HEK293 (cell line): Measurements from ENCODE around the gene MAP3K6.

ENCODE experiments used
- CTCF ChIP-seq: fragments of 450-650 bp; formaldehyde crosslinking; IDR thresholded peaks from 2 replicates; pipeline ENCODE4 v1.5.1; 2016; ENCODE audit warnings: missing biosample characterization, missing genetic modification characterization
- GFI1B ChIP-seq: fragments of 450-650 bp; formaldehyde crosslinking; IDR thresholded peaks from 2 replicates; pipeline ENCODE4 v1.5.1; 2016; ENCODE audit warnings: missing biosample characterization, missing genetic modification characterization
- GLI2 ChIP-seq: fragments of 450-650 bp; formaldehyde crosslinking; IDR thresholded peaks from 2 replicates; pipeline ENCODE4; 2017; ENCODE audit warnings: missing biosample characterization, missing genetic modification characterization, low read depth, borderline replicate concordance
- HOXA7 ChIP-seq: sonication (generic); formaldehyde crosslinking; IDR thresholded peaks from 2 replicates; pipeline ENCODE4 v1.8.1; 2022; ENCODE audit warnings: missing genetic modification reagents, borderline replicate concordance
- KLF16 ChIP-seq: fragments of 450-650 bp; formaldehyde crosslinking; IDR thresholded peaks from 2 replicates; pipeline ENCODE4 v1.5.1; 2017; ENCODE audit warnings: missing biosample characterization, missing genetic modification characterization
- MEIS1 ChIP-seq: sonication (generic); formaldehyde crosslinking; IDR thresholded peaks from 2 replicates; pipeline ENCODE4 v1.8.1; 2022; ENCODE audit warnings: missing genetic modification reagents, mild to moderate bottlenecking, borderline replicate concordance
- ZBTB1 ChIP-seq: fragments of 450-650 bp; formaldehyde crosslinking; IDR thresholded peaks from 2 replicates; pipeline ENCODE4 v1.5.1; 2016; ENCODE audit warnings: missing biosample characterization, missing genetic modification characterization
- ZBTB48 ChIP-seq: fragments of 450-650 bp; formaldehyde crosslinking; IDR thresholded peaks from 2 replicates; pipeline ENCODE4 v1.5.1; 2016; ENCODE audit warnings: missing biosample characterization, missing genetic modification characterization
- ZNF10 ChIP-seq: fragments of 450-650 bp; formaldehyde crosslinking; IDR thresholded peaks from 2 replicates; pipeline ENCODE4 v1.5.1; 2017; ENCODE audit warnings: missing biosample characterization, missing genetic modification characterization
- ZNF146 ChIP-seq: fragments of 450-650 bp; formaldehyde crosslinking; IDR thresholded peaks from 2 replicates; pipeline ENCODE4 v1.5.1; 2016; ENCODE audit warnings: missing biosample characterization, missing genetic modification characterization
- ZNF280D ChIP-seq: fragments of 450-650 bp; formaldehyde crosslinking; IDR thresholded peaks from 2 replicates; pipeline ENCODE4 v1.5.1; 2016; ENCODE audit warnings: missing biosample characterization, missing genetic modification characterization
- ZNF341 ChIP-seq: fragments of 450-650 bp; formaldehyde crosslinking; IDR thresholded peaks from 2 replicates; pipeline ENCODE4; 2016; ENCODE audit warnings: low read depth, missing biosample characterization, missing genetic modification characterization
- ZNF362 ChIP-seq: fragments of 450-650 bp; formaldehyde crosslinking; IDR thresholded peaks from 2 replicates; pipeline ENCODE4 v1.5.1; 2016; ENCODE audit warnings: missing biosample characterization, missing genetic modification characterization
- ZNF521 ChIP-seq: fragments of 450-650 bp; formaldehyde crosslinking; IDR thresholded peaks from 2 replicates; pipeline ENCODE4 v1.5.1; 2017; ENCODE audit warnings: missing biosample characterization, mild to moderate bottlenecking, missing genetic modification characterization
- ZNF560 ChIP-seq: fragments of 450-650 bp; formaldehyde crosslinking; IDR thresholded peaks from 2 replicates; pipeline ENCODE4 v1.5.1; 2017; ENCODE audit warnings: missing biosample characterization, missing genetic modification characterization, borderline replicate concordance
- ZNF580 ChIP-seq: fragments of 450-650 bp; formaldehyde crosslinking; IDR thresholded peaks from 2 replicates; pipeline ENCODE4 v1.5.1; 2016; ENCODE audit warnings: missing biosample characterization, missing genetic modification characterization
- ZNF658 ChIP-seq: fragments of 450-650 bp; formaldehyde crosslinking; IDR thresholded peaks from 2 replicates; pipeline ENCODE4; 2016; ENCODE audit warnings: missing biosample characterization, missing genetic modification characterization
- ZXDB ChIP-seq: fragments of 450-650 bp; formaldehyde crosslinking; IDR thresholded peaks from 2 replicates; pipeline ENCODE4 v1.5.1; 2016; ENCODE audit warnings: missing biosample characterization, missing genetic modification characterization
- TF ChIP-seq, protein P1 (sequence below): fragments of 450-650 bp; formaldehyde crosslinking; IDR thresholded peaks from 2 replicates; pipeline ENCODE4 v1.5.1; 2016; ENCODE audit warnings: missing biosample characterization, missing genetic modification characterization, borderline replicate concordance
- TF ChIP-seq, protein P2 (sequence below): fragments of 450-650 bp; formaldehyde crosslinking; IDR thresholded peaks from 2 replicates; pipeline ENCODE4 v1.5.1; 2016; ENCODE audit warnings: missing biosample characterization, missing genetic modification characterization
- TF ChIP-seq, protein P3 (sequence below): fragments of 450-650 bp; formaldehyde crosslinking; IDR thresholded peaks from 2 replicates; pipeline ENCODE4 v1.5.1; 2017; ENCODE audit warnings: missing biosample characterization, missing genetic modification characterization
- TF ChIP-seq, protein P4 (sequence below): fragments of 450-650 bp; formaldehyde crosslinking; IDR thresholded peaks from 2 replicates; pipeline ENCODE4 v1.5.1; 2016; ENCODE audit warnings: missing biosample characterization, missing genetic modification characterization

MAP3K6 gene

GRCh38 chr1:27348861-27349783, 17.6 kb downstream of the MAP3K6 start (continued):
- no peak for TF ChIP-seq GLI2 (tag by site-specific recombination)
- no peak for TF ChIP-seq HOXA7
- TF ChIP-seq CTCF, result no peak
- no peak for TF ChIP-seq ZNF560 (tag by site-specific recombination)
- TF ChIP-seq MEIS1, result no peak
- TF ChIP-seq, protein P1, sequence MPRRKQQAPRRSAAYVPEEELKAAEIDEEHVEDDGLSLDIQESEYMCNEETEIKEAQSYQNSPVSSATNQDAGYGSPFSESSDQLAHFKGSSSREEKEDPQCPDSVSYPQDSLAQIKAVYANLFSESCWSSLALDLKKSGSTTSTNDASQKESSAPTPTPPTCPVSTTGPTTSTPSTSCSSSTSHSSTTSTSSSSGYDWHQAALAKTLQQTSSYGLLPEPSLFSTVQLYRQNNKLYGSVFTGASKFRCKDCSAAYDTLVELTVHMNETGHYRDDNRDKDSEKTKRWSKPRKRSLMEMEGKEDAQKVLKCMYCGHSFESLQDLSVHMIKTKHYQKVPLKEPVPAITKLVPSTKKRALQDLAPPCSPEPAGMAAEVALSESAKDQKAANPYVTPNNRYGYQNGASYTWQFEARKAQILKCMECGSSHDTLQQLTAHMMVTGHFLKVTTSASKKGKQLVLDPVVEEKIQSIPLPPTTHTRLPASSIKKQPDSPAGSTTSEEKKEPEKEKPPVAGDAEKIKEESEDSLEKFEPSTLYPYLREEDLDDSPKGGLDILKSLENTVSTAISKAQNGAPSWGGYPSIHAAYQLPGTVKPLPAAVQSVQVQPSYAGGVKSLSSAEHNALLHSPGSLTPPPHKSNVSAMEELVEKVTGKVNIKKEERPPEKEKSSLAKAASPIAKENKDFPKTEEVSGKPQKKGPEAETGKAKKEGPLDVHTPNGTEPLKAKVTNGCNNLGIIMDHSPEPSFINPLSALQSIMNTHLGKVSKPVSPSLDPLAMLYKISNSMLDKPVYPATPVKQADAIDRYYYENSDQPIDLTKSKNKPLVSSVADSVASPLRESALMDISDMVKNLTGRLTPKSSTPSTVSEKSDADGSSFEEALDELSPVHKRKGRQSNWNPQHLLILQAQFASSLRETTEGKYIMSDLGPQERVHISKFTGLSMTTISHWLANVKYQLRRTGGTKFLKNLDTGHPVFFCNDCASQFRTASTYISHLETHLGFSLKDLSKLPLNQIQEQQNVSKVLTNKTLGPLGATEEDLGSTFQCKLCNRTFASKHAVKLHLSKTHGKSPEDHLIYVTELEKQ (tag by site-specific recombination), result no peak
- TF ChIP-seq, protein P2, sequence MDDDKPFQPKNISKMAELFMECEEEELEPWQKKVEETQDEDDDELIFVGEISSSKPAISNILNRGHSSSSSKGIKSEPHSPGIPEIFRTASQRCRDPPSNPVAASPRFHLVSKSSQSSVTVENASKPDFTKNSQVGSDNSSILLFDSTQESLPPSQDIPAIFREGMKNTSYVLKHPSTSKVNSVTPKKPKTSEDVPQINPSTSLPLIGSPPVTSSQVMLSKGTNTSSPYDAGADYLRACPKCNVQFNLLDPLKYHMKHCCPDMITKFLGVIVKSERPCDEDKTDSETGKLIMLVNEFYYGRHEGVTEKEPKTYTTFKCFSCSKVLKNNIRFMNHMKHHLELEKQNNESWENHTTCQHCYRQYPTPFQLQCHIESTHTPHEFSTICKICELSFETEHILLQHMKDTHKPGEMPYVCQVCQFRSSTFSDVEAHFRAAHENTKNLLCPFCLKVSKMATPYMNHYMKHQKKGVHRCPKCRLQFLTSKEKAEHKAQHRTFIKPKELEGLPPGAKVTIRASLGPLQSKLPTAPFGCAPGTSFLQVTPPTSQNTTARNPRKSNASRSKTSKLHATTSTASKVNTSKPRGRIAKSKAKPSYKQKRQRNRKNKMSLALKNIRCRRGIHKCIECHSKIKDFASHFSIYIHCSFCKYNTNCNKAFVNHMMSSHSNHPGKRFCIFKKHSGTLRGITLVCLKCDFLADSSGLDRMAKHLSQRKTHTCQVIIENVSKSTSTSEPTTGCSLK (tag by site-specific recombination), result no peak
- TF ChIP-seq ZNF10 (tag by site-specific recombination), result no peak
- no peak for TF ChIP-seq ZNF658 (tag by site-specific recombination)
- no peak for TF ChIP-seq ZNF362 (tag by site-specific recombination)
- TF ChIP-seq ZBTB1 (tag by site-specific recombination), result no peak
- TF ChIP-seq, protein P3, sequence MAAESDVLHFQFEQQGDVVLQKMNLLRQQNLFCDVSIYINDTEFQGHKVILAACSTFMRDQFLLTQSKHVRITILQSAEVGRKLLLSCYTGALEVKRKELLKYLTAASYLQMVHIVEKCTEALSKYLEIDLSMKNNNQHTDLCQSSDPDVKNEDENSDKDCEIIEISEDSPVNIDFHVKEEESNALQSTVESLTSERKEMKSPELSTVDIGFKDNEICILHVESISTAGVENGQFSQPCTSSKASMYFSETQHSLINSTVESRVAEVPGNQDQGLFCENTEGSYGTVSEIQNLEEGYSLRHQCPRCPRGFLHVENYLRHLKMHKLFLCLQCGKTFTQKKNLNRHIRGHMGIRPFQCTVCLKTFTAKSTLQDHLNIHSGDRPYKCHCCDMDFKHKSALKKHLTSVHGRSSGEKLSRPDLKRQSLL (tag by site-specific recombination), result peak; percentile 77
- TF ChIP-seq ZNF580, result no peak
- TF ChIP-seq, protein P4, sequence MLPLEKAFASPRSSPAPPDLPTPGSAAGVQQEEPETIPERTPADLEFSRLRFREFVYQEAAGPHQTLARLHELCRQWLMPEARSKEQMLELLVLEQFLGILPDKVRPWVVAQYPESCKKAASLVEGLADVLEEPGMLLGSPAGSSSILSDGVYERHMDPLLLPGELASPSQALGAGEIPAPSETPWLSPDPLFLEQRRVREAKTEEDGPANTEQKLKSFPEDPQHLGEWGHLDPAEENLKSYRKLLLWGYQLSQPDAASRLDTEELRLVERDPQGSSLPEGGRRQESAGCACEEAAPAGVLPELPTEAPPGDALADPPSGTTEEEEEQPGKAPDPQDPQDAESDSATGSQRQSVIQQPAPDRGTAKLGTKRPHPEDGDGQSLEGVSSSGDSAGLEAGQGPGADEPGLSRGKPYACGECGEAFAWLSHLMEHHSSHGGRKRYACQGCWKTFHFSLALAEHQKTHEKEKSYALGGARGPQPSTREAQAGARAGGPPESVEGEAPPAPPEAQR (tag by site-specific recombination), result no peak
- TF ChIP-seq ZNF146 (tag by site-specific recombination), result no peak
- no peak for TF ChIP-seq GFI1B
- no peak; the same call in 1 of the 2 replicates for TF ChIP-seq ZXDB (tag by site-specific recombination)
- peak; percentile 74; the same call in 1 of the 2 replicates for TF ChIP-seq KLF16 (tag by site-specific recombination)
- peak; percentile 74 for TF ChIP-seq ZNF341 (tag by site-specific recombination)
- TF ChIP-seq ZNF280D (tag by site-specific recombination), result no peak
- TF ChIP-seq ZNF521, result no peak
- no peak for TF ChIP-seq ZBTB48 (tag by site-specific recombination)
